ENCODE results near the gene SCNM1.
A peak's percentile ranks its signal among the peaks of the same experiment; 100 is the strongest.

SCNM1 gene

DNA sequence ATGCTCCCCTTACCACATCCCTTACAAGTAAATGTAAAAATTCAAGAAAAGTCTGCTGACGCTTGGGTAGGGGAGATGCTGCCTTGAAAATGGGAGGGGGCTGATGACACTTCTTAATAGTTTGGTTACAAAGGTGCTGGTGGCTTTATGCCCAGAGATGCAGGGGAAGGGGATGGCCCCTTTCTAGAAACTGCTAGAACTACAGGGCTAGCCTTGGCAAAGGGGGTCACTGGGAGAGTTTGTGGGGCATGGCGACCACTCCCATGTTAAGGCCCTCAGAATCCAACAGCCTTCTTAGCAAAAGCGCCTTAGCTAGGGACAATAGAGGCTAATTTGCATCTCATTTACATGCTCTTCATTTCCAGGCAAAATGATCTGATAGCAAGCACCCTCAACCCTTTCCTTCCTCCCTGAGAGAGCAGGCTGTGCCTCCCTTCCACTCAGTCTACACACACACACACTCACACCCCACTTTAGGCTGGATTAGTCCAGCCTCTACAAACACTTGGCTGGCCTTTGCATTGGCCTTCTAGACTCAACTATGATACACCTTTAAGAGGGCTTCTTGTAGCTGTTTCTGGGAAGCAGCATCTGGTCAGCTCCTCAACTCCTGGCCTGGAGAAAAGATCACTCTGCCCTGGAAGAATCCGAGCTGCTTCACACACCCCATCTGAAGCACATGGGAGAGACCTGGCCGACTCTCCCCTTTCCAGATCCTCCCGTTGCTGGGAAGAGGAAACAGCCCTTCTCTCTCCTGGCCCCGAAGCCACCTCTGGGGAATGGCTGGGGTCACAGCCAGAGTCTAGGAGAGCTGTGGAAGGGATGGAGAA lies 21.3 kb upstream of the SCNM1 start:
- WGBS, result 80% methylated on average over 4 of the region's 7 CpGs
- Histone ChIP-seq H4K8ac (ENCODE audit: low read length) (no peak overlapping the region), H3K9ac (ENCODE audit: low read length) (peak overlapping the region; percentile 71), H2BK12ac (ENCODE audit: low read length in 2 of 2) (no peak overlapping the region), H3K27ac (ENCODE audit: low read length, poor library complexity, severe bottlenecking) (no peak overlapping the region), H4K91ac (ENCODE audit: low read length) (no peak overlapping the region), H2BK15ac (ENCODE audit: low read depth, poor library complexity, severe bottlenecking) (no peak overlapping the region), H2BK5ac (ENCODE audit: low read depth, low read length, poor library complexity, severe bottlenecking) (no peak overlapping the region), H3K14ac (ENCODE audit: low read length in 2 of 2) (no peak overlapping the region), H3K4me3 (ENCODE audit: insufficient read depth in 1 of 2, low read depth in 1 of 2, low read length in 2 of 2) (no peak overlapping the region), H3K4ac (ENCODE audit: low read depth in 1 of 2, low read length in 2 of 2) (no peak overlapping the region), H3K27me3 (ENCODE audit: control insufficient read depth in 1 of 2, insufficient read depth in 1 of 2, low read length in 2 of 2) (peaks cover 8 to 21% of the 10 kb centered on the region in 2 experiments), H2AK5ac (ENCODE audit: low read length, severe bottlenecking) (no peak overlapping the region), H3K18ac (ENCODE audit: low read depth in 1 of 2, low read length in 2 of 2) (no peak overlapping the region), H3K36me3 (ENCODE audit: control insufficient read depth in 1 of 2, insufficient read depth in 2 of 2, low read depth in 1 of 2, low read length in 2 of 2) (peaks cover 0 to 11% of the 10 kb centered on the region in 2 experiments), H3K9me3 (ENCODE audit: control insufficient read depth, low read length) (no peaks in the 10 kb centered on the region), H3K4me2 (ENCODE audit: low read length, poor library complexity, severe bottlenecking) (no peak overlapping the region), H3K4me1 (ENCODE audit: control insufficient read depth, insufficient read depth, low read depth, low read length) (peaks cover 22% of the 10 kb centered on the region), H3K79me1 (replicated peaks; ENCODE audit: low read length, poor library complexity, severe bottlenecking) (peaks cover 3% of the 10 kb centered on the region), H2AFZ (ENCODE audit: low read depth, low read length) (no peak overlapping the region), H3K23ac (ENCODE audit: low read length in 2 of 2) (peak overlapping the region in 1 of 2 experiments; percentile 79), H2BK120ac (ENCODE audit: low read depth, low read length) (no peak overlapping the region)
- DNase-seq, result no peak

GRCh38 chr1:151145304-151146071 lies 20.5 kb upstream of the SCNM1 start:
- no peak overlapping the region for H3K14ac ChIP-seq (ENCODE audit: low read length in 2 of 2)
- no peak overlapping the region for H2AK5ac ChIP-seq (ENCODE audit: low read length, severe bottlenecking)
- peak overlapping the region in 1 of 2 experiments; percentile 79 for H3K23ac ChIP-seq (ENCODE audit: low read length in 2 of 2)
- no peak overlapping the region for H3K4ac ChIP-seq (ENCODE audit: low read depth in 1 of 2, low read length in 2 of 2)
- peak overlapping the region; percentile 71 for H3K9ac ChIP-seq (ENCODE audit: low read length)
- no peak overlapping the region for H2BK5ac ChIP-seq (ENCODE audit: low read depth, low read length, poor library complexity, severe bottlenecking)
- no peak overlapping the region for H2AFZ ChIP-seq (ENCODE audit: low read depth, low read length)
- no peaks in the 10 kb centered on the region for H3K9me3 ChIP-seq (ENCODE audit: control insufficient read depth, low read length)
- peaks cover 22% of the 10 kb centered on the region for H3K4me1 ChIP-seq (ENCODE audit: control insufficient read depth, insufficient read depth, low read depth, low read length)
- peaks cover 8 to 21% of the 10 kb centered on the region in 2 experiments for H3K27me3 ChIP-seq (ENCODE audit: control insufficient read depth in 1 of 2, insufficient read depth in 1 of 2, low read length in 2 of 2)
- no peak overlapping the region for H2BK12ac ChIP-seq (ENCODE audit: low read length in 2 of 2)
- no peak overlapping the region for H4K91ac ChIP-seq (ENCODE audit: low read length)
- H3K18ac ChIP-seq (ENCODE audit: low read depth in 1 of 2, low read length in 2 of 2), result no peak overlapping the region
- no peak overlapping the region for H3K27ac ChIP-seq (ENCODE audit: low read length, poor library complexity, severe bottlenecking)
- WGBS, result 12% methylated on average over 43 of the region's 43 CpGs
- no peak overlapping the region for H2BK120ac ChIP-seq (ENCODE audit: low read depth, low read length)
- DNase-seq, result peak; percentile 46
- peak overlapping the region; percentile 19 for H4K8ac ChIP-seq (ENCODE audit: low read length)
- H3K4me2 ChIP-seq (ENCODE audit: low read length, poor library complexity, severe bottlenecking), result peak overlapping the region; percentile 81
- H2BK15ac ChIP-seq (ENCODE audit: low read depth, poor library complexity, severe bottlenecking), result no peak overlapping the region
- H3K4me3 ChIP-seq (ENCODE audit: insufficient read depth in 1 of 2, low read depth in 1 of 2, low read length in 2 of 2), result peak overlapping the region; percentile 81 to 82
- H3K36me3 ChIP-seq (ENCODE audit: control insufficient read depth in 1 of 2, insufficient read depth in 2 of 2, low read depth in 1 of 2, low read length in 2 of 2), result peaks cover 0 to 9% of the 10 kb centered on the region in 2 experiments
- peaks cover 3% of the 10 kb centered on the region for H3K79me1 ChIP-seq (replicated peaks; ENCODE audit: low read length, poor library complexity, severe bottlenecking)

DNA sequence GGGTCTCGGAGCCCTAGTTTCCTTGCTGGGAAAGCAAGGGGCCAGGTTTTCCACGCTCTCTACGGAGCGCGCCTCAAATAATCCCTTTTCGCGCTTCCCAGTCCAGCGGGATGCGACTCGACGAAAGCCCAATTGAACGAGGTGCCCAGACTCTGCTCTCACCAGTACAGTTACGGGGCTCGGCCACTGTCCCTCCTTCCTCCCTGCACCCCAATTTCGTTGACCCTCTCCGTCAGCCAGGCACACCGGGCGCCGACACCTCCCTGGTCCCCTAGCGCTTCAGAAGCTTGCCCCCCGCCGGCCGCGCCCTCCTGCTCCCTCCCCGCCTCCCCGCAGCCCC lies 19.9 kb upstream of the SCNM1 start:
- Histone ChIP-seq H3K27me3 (ENCODE audit: control insufficient read depth in 1 of 2, insufficient read depth in 1 of 2, low read length in 2 of 2) (peaks cover 8 to 21% of the 10 kb centered on the region in 2 experiments), H3K18ac (ENCODE audit: low read depth in 1 of 2, low read length in 2 of 2) (peak overlapping the region in 1 of 2 experiments; percentile 28), H3K4me2 (ENCODE audit: low read length, poor library complexity, severe bottlenecking) (peak overlapping the region; percentile 81), H2BK120ac (ENCODE audit: low read depth, low read length) (no peak overlapping the region), H3K9ac (ENCODE audit: low read length) (peak overlapping the region; percentile 71), H2BK15ac (ENCODE audit: low read depth, poor library complexity, severe bottlenecking) (no peak overlapping the region), H3K4ac (ENCODE audit: low read depth in 1 of 2, low read length in 2 of 2) (no peak overlapping the region), H3K79me1 (replicated peaks; ENCODE audit: low read length, poor library complexity, severe bottlenecking) (peaks cover 3% of the 10 kb centered on the region), H3K23ac (ENCODE audit: low read length in 2 of 2) (peak overlapping the region in 1 of 2 experiments; percentile 94), H2BK12ac (ENCODE audit: low read length in 2 of 2) (no peak overlapping the region), H3K9me3 (ENCODE audit: control insufficient read depth, low read length) (no peaks in the 10 kb centered on the region), H4K91ac (ENCODE audit: low read length) (no peak overlapping the region), H2AFZ (ENCODE audit: low read depth, low read length) (peak overlapping the region; percentile 94), H3K27ac (ENCODE audit: low read length, poor library complexity, severe bottlenecking) (no peak overlapping the region), H3K4me1 (ENCODE audit: control insufficient read depth, insufficient read depth, low read depth, low read length) (peaks cover 22% of the 10 kb centered on the region), H3K36me3 (ENCODE audit: control insufficient read depth in 1 of 2, insufficient read depth in 2 of 2, low read depth in 1 of 2, low read length in 2 of 2) (peaks cover 0 to 9% of the 10 kb centered on the region in 2 experiments), H2BK5ac (ENCODE audit: low read depth, low read length, poor library complexity, severe bottlenecking) (no peak overlapping the region), H2AK5ac (ENCODE audit: low read length, severe bottlenecking) (no peak overlapping the region), H3K14ac (ENCODE audit: low read length in 2 of 2) (no peak overlapping the region), H4K8ac (ENCODE audit: low read length) (no peak overlapping the region), H3K4me3 (ENCODE audit: insufficient read depth in 1 of 2, low read depth in 1 of 2, low read length in 2 of 2) (peak overlapping the region; percentile 81 to 82)
- no peak for DNase-seq
- WGBS, result under 1% methylated on average over 24 of the region's 26 CpGs

All from mesenchymal stem cell (in vitro differentiated cells and primary cell).